ENCODE data around the gene NOL4L.

GRCh38 chr20:32527052-32527446, 58.1 kb downstream of the NOL4L start:
- TF ChIP-seq POLR2A (IDR thresholded peaks at IDR 0.05; ENCODE audit: low read depth) (no peak), CTCF (IDR thresholded peaks at IDR 0.05) (no peak), POLR2AphosphoS5 (IDR thresholded peaks at IDR 0.05) (no peak), EP300 (IDR thresholded peaks at IDR 0.05) (no peak)
